ENCODE results near the gene TBC1D10B.

TBC1D10B gene

DNA sequence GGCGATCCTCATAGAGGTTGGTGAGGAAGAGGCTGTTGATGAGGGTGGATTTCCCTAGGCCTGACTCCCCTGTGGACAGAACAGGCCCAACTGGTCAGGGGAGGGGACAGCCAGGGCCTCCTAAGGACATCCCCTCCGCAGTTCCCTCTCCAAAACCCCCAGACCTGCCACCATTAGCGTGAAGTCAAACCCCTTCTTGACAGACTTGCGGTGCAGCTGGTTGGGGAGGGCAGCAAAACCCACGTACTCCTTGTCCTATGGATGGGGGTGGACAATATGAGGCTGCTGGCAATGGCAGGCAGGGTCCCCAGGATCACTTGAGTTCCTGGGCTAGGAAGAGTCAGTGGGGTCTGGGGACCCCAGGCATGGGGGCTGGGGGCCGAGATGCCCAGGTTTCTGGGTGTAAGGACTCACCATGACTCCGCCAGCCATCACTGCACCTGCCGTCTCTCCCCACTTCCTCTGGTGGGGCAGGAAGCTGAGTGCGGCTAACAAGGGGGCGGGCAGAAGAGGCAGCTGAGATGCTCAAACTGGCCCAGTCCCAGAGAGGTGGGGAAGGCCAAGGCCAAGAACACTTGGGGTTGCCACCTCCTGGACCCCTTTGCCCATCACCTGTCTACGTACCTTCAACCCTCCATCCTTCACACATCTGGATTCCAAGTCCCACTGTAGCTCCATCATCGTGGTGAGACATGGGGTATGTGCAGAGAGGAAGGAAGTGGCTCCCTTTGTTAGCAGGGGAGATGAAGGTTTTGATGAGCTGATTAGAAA lies 12.0 kb upstream of the TBC1D10B start, which contains the start of gene SEPTIN1:
Gene SEPTIN1, minus strand, starts transcription at position 451 of the 771 bp plus-strand sequence. Its CDS starts 19 bp downstream, at position 432.
- TF ChIP-seq, protein P1, sequence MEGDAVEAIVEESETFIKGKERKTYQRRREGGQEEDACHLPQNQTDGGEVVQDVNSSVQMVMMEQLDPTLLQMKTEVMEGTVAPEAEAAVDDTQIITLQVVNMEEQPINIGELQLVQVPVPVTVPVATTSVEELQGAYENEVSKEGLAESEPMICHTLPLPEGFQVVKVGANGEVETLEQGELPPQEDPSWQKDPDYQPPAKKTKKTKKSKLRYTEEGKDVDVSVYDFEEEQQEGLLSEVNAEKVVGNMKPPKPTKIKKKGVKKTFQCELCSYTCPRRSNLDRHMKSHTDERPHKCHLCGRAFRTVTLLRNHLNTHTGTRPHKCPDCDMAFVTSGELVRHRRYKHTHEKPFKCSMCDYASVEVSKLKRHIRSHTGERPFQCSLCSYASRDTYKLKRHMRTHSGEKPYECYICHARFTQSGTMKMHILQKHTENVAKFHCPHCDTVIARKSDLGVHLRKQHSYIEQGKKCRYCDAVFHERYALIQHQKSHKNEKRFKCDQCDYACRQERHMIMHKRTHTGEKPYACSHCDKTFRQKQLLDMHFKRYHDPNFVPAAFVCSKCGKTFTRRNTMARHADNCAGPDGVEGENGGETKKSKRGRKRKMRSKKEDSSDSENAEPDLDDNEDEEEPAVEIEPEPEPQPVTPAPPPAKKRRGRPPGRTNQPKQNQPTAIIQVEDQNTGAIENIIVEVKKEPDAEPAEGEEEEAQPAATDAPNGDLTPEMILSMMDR (IDR thresholded peaks at IDR 0.05; ENCODE audit: low read length) = no peak
- no peak for TF ChIP-seq EZH2 (IDR thresholded peaks at IDR 0.05; ENCODE audit: borderline replicate concordance, low read length)
- H3K9me2 ChIP-seq (ENCODE audit: low read depth, low read length) = no peaks in the 10 kb centered on the region
- H3K9me3 ChIP-seq (ENCODE audit: low read length) = no peaks in the 10 kb centered on the region
- H3K4me1 ChIP-seq (ENCODE audit: insufficient read depth, low read length, severe bottlenecking) = peaks cover 59% of the 10 kb centered on the region
- peak within 1 kb of the TSS; percentile 92 for H3K4me3 ChIP-seq (ENCODE audit: low read depth, low read length, poor library complexity, severe bottlenecking)
- H3F3A ChIP-seq (ENCODE audit: insufficient read depth, low read length) = peaks cover 11% of the 10 kb centered on the region; the same call in 1 of the 2 replicates
- peaks cover 14% of the 10 kb centered on the region; the same call in 1 of the 2 replicates for H3K36me3 ChIP-seq (ENCODE audit: insufficient read depth, low read length)
- peak within 1 kb of the TSS; percentile 91 for H3K27ac ChIP-seq (ENCODE audit: low read depth, low read length, poor library complexity, severe bottlenecking)
- no peak within 1 kb of the TSS for H2AFZ ChIP-seq (ENCODE audit: low read length)
- peak within 1 kb of the TSS; percentile 94 for H3K9ac ChIP-seq (ENCODE audit: low read length)
- no peaks in the 10 kb centered on the region for H4K20me1 ChIP-seq (ENCODE audit: insufficient read depth, low read length)
- H3K4me2 ChIP-seq (ENCODE audit: low read length) = peak within 1 kb of the TSS; percentile 95
- peaks cover 8% of the 10 kb centered on the region; the same call in 1 of the 2 replicates for H3K79me2 ChIP-seq (ENCODE audit: insufficient read depth, low read length)
- H3K27me3 ChIP-seq (ENCODE audit: insufficient read depth, low read length) = no peaks in the 10 kb centered on the region

DNA sequence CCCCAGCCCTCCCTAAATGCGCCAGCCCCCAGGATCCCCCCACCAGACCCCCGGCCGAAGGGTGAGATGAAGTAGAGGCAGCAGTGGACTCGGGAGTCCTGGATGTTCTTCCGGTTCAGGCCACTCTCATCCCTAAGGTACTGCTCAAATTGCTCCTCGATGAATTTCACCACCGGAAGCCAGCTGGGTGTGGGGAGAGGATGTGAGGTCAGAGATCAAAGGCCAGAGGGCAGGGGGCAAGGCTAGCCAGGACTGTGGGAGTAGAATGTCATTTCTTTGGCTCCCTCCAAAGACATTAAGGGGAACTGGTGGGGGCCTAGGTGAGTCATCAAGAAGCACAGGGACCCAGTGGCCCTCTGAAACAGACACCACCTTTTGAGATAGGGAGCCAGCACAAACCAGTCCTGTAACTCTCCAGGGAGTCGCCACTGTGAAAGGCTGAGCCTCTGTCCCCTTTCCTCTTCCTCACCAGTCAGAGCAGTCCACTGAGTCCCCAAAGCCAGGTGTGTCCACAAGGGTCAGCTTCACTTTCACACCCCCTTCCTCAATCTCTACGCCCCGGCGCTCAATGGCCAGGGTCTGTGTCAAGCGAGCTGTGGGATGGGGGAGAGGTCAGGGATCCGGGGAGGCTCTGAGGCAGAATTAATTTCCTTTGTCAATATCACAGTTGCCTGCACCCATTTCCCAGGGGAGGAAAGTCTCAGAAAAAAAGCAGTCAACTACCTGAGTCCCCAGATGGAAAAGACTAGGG lies 11.2 kb upstream of the TBC1D10B start:
- no peaks in the 10 kb centered on the region for H4K20me1 ChIP-seq (ENCODE audit: insufficient read depth, low read length)
- H3K9ac ChIP-seq (ENCODE audit: low read length) = peak overlapping the region; percentile 94
- peaks cover 14% of the 10 kb centered on the region; the same call in 1 of the 2 replicates for H3K36me3 ChIP-seq (ENCODE audit: insufficient read depth, low read length)
- TF ChIP-seq, protein P1 (IDR thresholded peaks at IDR 0.05; ENCODE audit: low read length) = no peak
- no peak for TF ChIP-seq EZH2 (IDR thresholded peaks at IDR 0.05; ENCODE audit: borderline replicate concordance, low read length)
- no peaks in the 10 kb centered on the region for H3K9me3 ChIP-seq (ENCODE audit: low read length)
- no peaks in the 10 kb centered on the region for H3K9me2 ChIP-seq (ENCODE audit: low read depth, low read length)
- peaks cover 11% of the 10 kb centered on the region; the same call in 1 of the 2 replicates for H3F3A ChIP-seq (ENCODE audit: insufficient read depth, low read length)
- H3K27ac ChIP-seq (ENCODE audit: low read depth, low read length, poor library complexity, severe bottlenecking) = peak overlapping the region; percentile 91
- no peak overlapping the region for H2AFZ ChIP-seq (ENCODE audit: low read length)
- peak overlapping the region; percentile 92 for H3K4me3 ChIP-seq (ENCODE audit: low read depth, low read length, poor library complexity, severe bottlenecking)
- no peaks in the 10 kb centered on the region for H3K27me3 ChIP-seq (ENCODE audit: insufficient read depth, low read length)
- peak overlapping the region; percentile 95 for H3K4me2 ChIP-seq (ENCODE audit: low read length)
- peaks cover 62% of the 10 kb centered on the region for H3K4me1 ChIP-seq (ENCODE audit: insufficient read depth, low read length, severe bottlenecking)
- H3K79me2 ChIP-seq (ENCODE audit: insufficient read depth, low read length) = peaks cover 8% of the 10 kb centered on the region; the same call in 1 of the 2 replicates

DNA sequence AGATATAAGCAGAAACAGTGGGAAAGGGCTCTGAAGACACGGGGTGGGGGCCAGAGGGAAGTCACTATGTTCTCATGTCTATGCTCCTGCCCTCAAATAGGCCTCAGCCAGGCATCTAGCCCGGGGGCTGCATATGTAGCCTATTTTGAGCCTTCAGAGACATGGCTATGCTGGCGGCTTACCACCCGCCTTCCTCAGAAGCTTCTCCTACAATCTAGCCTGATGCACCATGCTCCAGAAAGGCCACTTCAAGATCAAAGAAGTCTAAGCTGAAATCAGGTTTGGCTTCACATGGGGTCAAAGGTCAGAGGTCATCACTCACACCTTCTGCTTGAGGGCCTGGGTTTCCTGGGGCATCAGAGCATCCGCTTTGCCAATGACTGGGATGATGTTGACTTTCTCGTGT lies 10.5 kb upstream of the TBC1D10B start:
- no peaks in the 10 kb centered on the region for H3K9me3 ChIP-seq (ENCODE audit: low read length)
- H3K4me2 ChIP-seq (ENCODE audit: low read length) = peak overlapping the region; percentile 95
- peaks cover 11% of the 10 kb centered on the region; the same call in 1 of the 2 replicates for H3F3A ChIP-seq (ENCODE audit: insufficient read depth, low read length)
- no peak for TF ChIP-seq EZH2 (IDR thresholded peaks at IDR 0.05; ENCODE audit: borderline replicate concordance, low read length)
- TF ChIP-seq, protein P1 (IDR thresholded peaks at IDR 0.05; ENCODE audit: low read length) = no peak
- H2AFZ ChIP-seq (ENCODE audit: low read length) = no peak overlapping the region
- peaks cover 8% of the 10 kb centered on the region; the same call in 1 of the 2 replicates for H3K79me2 ChIP-seq (ENCODE audit: insufficient read depth, low read length)
- H3K4me3 ChIP-seq (ENCODE audit: low read depth, low read length, poor library complexity, severe bottlenecking) = peak overlapping the region; percentile 92
- H3K4me1 ChIP-seq (ENCODE audit: insufficient read depth, low read length, severe bottlenecking) = peaks cover 62% of the 10 kb centered on the region
- no peaks in the 10 kb centered on the region for H3K9me2 ChIP-seq (ENCODE audit: low read depth, low read length)
- peak overlapping the region; percentile 91 for H3K27ac ChIP-seq (ENCODE audit: low read depth, low read length, poor library complexity, severe bottlenecking)
- H3K36me3 ChIP-seq (ENCODE audit: insufficient read depth, low read length) = peaks cover 14% of the 10 kb centered on the region; the same call in 1 of the 2 replicates
- H4K20me1 ChIP-seq (ENCODE audit: insufficient read depth, low read length) = no peaks in the 10 kb centered on the region
- H3K27me3 ChIP-seq (ENCODE audit: insufficient read depth, low read length) = no peaks in the 10 kb centered on the region
- peak overlapping the region; percentile 94 for H3K9ac ChIP-seq (ENCODE audit: low read length)

Data from OCI-LY1 (cell line).